ENCODE results near the gene SNX32. TPM values are rescaled to one million over a fixed set of nuclear protein-coding genes. Genes with fewer than 3 reads are reported as not detected.

The SNX32 gene
- total RNA-seq, 4 donors from 2014 or later, result 0.58 to 2.6 TPM; not detected in 2

- Histone ChIP-seq H3K27ac (no peak overlapping the region), H3K4me1 (peaks cover 0 to 8% of the 10 kb centered on the region in 2 donors), H3K36me3 (no peaks in the 10 kb centered on the region), H3K9me3 (no peaks in the 10 kb centered on the region), H3K27me3 (no peaks in the 10 kb centered on the region), H3K4me3 (no peak overlapping the region)
- TF ChIP-seq POLR2A (IDR thresholded peaks at IDR 0.05) (no peak), CTCF (IDR thresholded peaks at IDR 0.05) (no peak)
- intact Hi-C loops (cut with DNase I; ENCODE audit: low total_unique reads), result no loop called here
- DNase-seq, result peak in 1 of 2 donors; percentile 40
These were observed 33.7 kb downstream of the SNX32 start for GRCh38 chr11:65867284-65868071.

- Histone ChIP-seq H3K27me3 (no peaks in the 10 kb centered on the region), H3K27ac (no peak overlapping the region), H3K4me3 (no peak overlapping the region), H3K36me3 (no peaks in the 10 kb centered on the region), H3K4me1 (peaks cover 0 to 8% of the 10 kb centered on the region in 2 donors), H3K9me3 (no peaks in the 10 kb centered on the region)
- intact Hi-C loops (cut with DNase I; ENCODE audit: low total_unique reads), result no loop called here
- TF ChIP-seq CTCF (IDR thresholded peaks at IDR 0.05), result no peak
- no peak for TF ChIP-seq POLR2A (IDR thresholded peaks at IDR 0.05)
- DNase-seq, result peak in 1 of 2 donors; percentile 42
These were observed 34.4 kb downstream of the SNX32 start for GRCh38 chr11:65868076-65868667.

- Histone ChIP-seq H3K36me3 (no peaks in the 10 kb centered on the region), H3K9me3 (no peaks in the 10 kb centered on the region), H3K4me3 (no peak overlapping the region), H3K27ac (no peak overlapping the region), H3K27me3 (no peaks in the 10 kb centered on the region), H3K4me1 (peaks cover 0 to 8% of the 10 kb centered on the region in 2 donors)
- intact Hi-C loops (cut with DNase I; ENCODE audit: low total_unique reads), result no loop called here
- TF ChIP-seq CTCF (IDR thresholded peaks at IDR 0.05) (no peak), POLR2A (IDR thresholded peaks at IDR 0.05) (no peak)
- no peak for DNase-seq
These were observed 35.1 kb downstream of the SNX32 start for GRCh38 chr11:65868907-65869306.

- Histone ChIP-seq H3K27ac (peak overlapping the region in 1 of 2 donors; percentile 5), H3K4me3 (no peak overlapping the region), H3K27me3 (no peaks in the 10 kb centered on the region), H3K4me1 (peaks cover 0 to 8% of the 10 kb centered on the region in 2 donors), H3K9me3 (no peaks in the 10 kb centered on the region), H3K36me3 (no peaks in the 10 kb centered on the region)
- intact Hi-C loops (cut with DNase I; ENCODE audit: low total_unique reads), result no loop called here
- no peak for DNase-seq
- TF ChIP-seq POLR2A (IDR thresholded peaks at IDR 0.05), result no peak
- TF ChIP-seq CTCF (IDR thresholded peaks at IDR 0.05), result no peak
These were observed 36.0 kb downstream of the SNX32 start for GRCh38 chr11:65869643-65870306.

- Histone ChIP-seq H3K4me1 (peaks cover 0 to 8% of the 10 kb centered on the region in 2 donors), H3K9me3 (no peaks in the 10 kb centered on the region), H3K27ac (no peak overlapping the region), H3K4me3 (no peak overlapping the region), H3K36me3 (no peaks in the 10 kb centered on the region), H3K27me3 (no peaks in the 10 kb centered on the region)
- intact Hi-C loops (cut with DNase I; ENCODE audit: low total_unique reads), result no loop called here
- TF ChIP-seq POLR2A (IDR thresholded peaks at IDR 0.05) (no peak), CTCF (IDR thresholded peaks at IDR 0.05) (no peak)
- no peak for DNase-seq
These were observed 36.5 kb downstream of the SNX32 start for GRCh38 chr11:65870307-65870658.

Measured in uterus (tissue), 4 donors.